Activated naive CD4-positive, alpha-beta T cell (primary cell): ENCODE data around the gene MYO18B.
"Not testable (repeated sequence)": the region's sequence is repeated elsewhere in the genome, so short reads cannot be mapped to it uniquely, and the experiment has no call there.

Experiments
- DNase-seq, 4 experiments: peaks; one replicate each; lab custom pipeline; 2025; lab: John Stamatoyannopoulos, UW

MYO18B gene

GRCh38 chr22:25942115-25942855, 200.3 kb downstream of the MYO18B start:
- DNase-seq = no peak

- DNase-seq = no peak
These were observed 200.9 kb downstream of the MYO18B start for GRCh38 chr22:25942856-25943411.

GRCh38 chr22:25950111-25950510, 208.1 kb downstream of the MYO18B start:
- DNase-seq = no peak

GRCh38 chr22:25953276-25953675, 211.3 kb downstream of the MYO18B start:
- no peak for DNase-seq

- DNase-seq = no peak
These were observed 211.9 kb downstream of the MYO18B start for GRCh38 chr22:25953919-25954318.

- no peak for DNase-seq
These were observed 213.3 kb downstream of the MYO18B start for GRCh38 chr22:25955323-25955722.

GRCh38 chr22:25956801-25957200, 214.8 kb downstream of the MYO18B start:
- DNase-seq = no peak

GRCh38 chr22:25959818-25960774, 218.1 kb downstream of the MYO18B start:
- DNase-seq = no peak

GRCh38 chr22:25961699-25962098, 219.7 kb downstream of the MYO18B start:
- no peak for DNase-seq

- no peak for DNase-seq
These were observed 220.7 kb downstream of the MYO18B start for GRCh38 chr22:25962711-25963110.

- DNase-seq = no peak
These were observed 223.2 kb downstream of the MYO18B start for GRCh38 chr22:25964961-25965730.

GRCh38 chr22:25966448-25966913, 224.5 kb downstream of the MYO18B start:
- DNase-seq = no peak

- no peak for DNase-seq
These were observed 227.3 kb downstream of the MYO18B start for GRCh38 chr22:25969286-25969685.

- DNase-seq = no peak
These were observed 227.9 kb downstream of the MYO18B start for GRCh38 chr22:25969901-25970300.

- no peak for DNase-seq
These were observed 228.5 kb downstream of the MYO18B start for GRCh38 chr22:25970374-25970911.

- no peak for DNase-seq
These were observed 229.2 kb downstream of the MYO18B start for GRCh38 chr22:25970999-25971811.

- DNase-seq = no peak
These were observed 230.4 kb downstream of the MYO18B start for GRCh38 chr22:25972397-25972796.

- no peak for DNase-seq
These were observed 234.4 kb downstream of the MYO18B start for GRCh38 chr22:25976356-25976755.

- no peak for DNase-seq
These were observed 238.0 kb downstream of the MYO18B start for GRCh38 chr22:25979968-25980367.

GRCh38 chr22:25984911-25985310, 242.9 kb downstream of the MYO18B start:
- DNase-seq = not testable (repeated sequence)

GRCh38 chr22:25987948-25988347, 246.0 kb downstream of the MYO18B start:
- DNase-seq = no peak
